NCI-H2171 (cell line): Measurements from ENCODE around the gene NLK.
"Not testable (repeated sequence)": the region's sequence is repeated elsewhere in the genome, so short reads cannot be mapped to it uniquely, and the experiment has no call there.

ENCODE experiments used
- DNase-seq: peaks from one replicate; lab custom pipeline; 2025; lab: John Stamatoyannopoulos, UW

NLK gene

DNA sequence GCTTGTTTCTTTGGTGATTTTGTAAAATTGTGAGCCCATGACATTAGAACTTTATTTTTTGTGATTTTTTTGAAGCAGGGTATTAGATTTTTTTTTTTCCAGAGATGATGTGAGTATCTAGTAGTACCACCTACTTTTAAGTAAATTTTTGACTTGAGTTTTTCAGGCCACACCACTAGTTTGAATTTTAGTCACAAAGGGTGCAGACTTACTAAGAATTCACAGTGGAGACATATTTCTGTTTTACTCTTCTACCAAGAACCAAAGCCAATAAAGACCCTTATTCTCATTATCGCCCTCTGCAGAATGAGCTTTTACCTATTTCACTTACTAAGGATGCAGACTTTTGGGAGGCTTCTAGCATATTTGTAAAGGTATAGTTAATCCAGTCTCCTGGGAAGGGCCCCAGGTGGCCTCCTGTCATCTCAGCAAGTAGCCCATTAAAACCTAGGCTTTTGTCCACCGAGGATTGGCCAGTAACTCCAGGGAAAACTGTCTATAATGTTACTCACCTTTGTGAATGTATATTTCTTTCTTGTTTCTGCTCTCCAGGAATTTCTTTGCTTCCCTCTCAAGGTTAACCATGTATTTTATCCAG, 30.6 kb downstream of the NLK start:
- DNase-seq: no peak

DNA sequence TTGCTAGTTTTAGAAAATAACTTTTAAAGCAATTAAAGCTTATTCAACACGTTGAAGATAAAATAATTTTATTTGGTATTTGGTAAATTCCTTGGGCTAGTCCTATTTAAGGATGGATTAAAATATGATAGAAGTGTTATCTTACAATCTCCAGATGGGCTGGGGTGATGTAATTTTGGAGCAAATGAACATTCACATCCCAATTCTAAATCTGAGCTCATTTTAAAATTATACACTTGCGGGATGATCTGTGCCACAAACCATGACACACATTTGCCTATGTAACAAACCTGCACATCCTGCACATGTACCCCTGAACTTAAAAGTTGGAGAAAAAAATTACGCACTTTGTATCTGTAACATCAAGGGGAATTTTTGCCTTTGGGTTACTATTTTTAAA, 31.5 kb downstream of the NLK start:
- no peak for DNase-seq

DNA sequence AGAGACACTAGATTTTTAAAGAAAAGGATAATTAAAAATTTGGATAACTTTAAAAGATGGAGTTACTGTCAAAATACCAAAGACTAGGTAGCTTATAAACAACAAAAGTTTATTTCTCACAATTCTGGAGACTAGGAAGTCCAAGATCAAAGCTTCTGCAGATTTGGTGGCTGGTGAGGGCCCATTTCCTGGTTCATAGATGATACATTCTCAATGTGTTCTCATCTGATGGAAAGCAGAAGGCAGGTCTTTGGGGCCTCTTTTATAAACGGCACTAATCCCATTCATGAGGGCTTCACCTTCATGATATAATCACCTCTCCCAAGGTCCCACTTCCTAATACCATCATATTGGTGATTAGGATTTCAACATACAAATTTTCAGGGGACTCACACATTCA, 33.7 kb downstream of the NLK start:
- DNase-seq: no peak

DNA sequence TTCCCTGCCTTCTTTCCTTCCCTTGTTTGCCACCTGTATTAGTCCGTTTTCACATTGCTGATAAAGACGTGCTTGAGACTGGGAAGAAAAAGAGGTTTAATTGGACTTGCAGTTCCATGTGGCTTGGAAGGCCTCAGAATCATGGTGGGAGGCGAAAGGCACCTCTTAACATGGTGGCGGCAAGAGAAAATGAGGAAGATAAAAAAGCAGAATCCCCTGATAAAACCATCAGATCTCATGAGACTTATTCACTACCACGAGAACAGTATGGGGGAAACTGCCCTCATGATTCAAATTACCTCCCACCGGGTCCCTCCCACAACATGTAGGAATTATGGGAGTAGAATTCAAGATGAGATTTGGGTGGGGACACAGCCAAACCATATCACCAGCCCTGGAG, 34.7 kb downstream of the NLK start:
- not testable (repeated sequence) for DNase-seq

DNA sequence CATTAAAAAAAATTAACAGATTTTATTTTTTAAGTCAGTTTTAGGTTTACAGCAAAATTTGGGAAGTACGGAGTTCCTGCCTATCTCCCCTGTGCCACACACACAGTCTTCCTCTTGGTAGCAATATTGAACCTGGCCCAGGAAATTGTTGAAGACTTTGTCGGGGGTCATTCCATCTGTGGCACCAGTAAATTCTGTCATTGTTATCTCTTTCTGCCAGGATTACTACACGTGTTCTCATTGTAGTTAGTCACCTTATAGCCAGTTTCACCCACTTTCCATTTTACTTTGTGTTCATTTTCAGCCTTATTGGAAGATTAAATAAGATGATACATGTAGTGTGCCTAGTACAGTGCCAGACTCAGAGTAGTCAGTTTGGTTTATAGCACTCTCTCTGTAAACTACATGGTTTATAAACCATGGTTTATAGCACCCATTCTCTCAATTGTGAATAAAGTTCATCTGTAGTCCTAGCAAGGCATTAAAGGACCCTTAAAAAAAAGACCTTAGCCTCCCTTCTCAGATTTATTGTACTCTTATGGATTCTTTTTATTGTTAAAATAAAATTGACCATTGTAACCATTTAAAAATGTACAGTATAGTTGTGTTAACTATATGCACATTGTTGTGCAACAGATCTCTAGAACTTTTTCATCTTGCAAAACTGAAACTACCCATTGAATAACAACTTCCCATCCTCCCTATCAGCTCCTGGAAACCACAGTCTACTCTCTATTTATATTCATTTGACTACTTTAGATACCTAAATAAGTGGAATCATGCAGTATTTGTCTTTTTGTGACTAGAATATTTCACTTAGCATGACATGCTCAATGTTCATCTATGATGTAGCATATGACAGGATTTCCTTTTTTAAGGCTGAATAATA, 36.1 kb downstream of the NLK start:
- DNase-seq: no peak

DNA sequence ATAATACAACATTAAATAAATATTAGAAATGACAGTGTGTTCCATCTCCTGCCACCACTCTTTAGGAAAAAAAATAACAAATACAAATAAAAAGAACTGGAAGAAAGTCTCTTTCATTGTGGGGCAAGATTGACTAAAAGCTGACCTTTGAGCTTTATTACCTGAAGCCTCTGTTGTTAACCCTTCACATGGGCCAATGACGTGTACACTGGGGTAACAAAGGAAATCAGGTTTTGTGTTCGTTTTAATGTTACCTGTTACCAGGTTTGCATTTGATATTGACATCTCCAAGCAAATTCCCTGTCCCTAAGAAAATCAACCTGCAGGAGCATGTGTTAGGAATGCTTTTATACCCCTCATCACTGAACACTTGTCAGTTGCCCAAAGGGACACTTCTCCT, 39.0 kb downstream of the NLK start:
- no peak for DNase-seq

DNA sequence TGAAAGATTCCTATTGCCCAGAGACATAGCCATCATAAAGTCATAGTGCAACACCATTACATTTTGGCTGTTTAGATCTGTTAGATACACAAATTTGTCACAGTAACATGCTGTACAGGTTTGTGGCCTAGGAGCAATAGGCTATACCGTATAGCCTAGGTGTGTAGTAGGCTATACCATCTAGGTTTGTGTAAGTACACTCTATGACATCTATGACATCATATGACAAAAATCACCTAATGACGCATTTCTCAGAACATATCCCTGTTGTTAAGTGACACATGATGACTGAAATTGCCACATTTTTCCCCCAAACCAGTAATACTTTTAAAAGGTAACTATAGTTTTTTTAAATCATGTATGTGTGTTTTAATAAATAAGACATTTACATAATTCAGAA, 43.3 kb downstream of the NLK start:
- no peak for DNase-seq

DNA sequence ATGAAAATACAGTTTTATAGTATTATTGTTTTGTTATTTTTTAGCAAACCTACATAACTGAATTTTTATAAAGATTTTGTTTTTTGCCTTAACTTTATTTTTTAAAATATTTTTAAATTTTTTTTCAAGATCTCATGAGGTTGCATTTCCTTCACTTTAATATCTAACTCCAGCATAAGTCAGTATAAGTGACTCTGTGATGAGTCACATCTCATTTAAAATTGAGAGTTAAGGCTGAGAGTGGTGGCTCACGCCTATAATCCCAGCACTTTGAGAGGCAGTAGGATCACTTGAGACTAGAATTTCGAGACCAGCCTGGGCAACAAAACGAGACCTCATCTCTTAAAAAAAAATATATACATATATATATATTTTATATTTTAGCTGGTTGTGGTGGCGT, 44.0 kb downstream of the NLK start:
- DNase-seq: no peak

DNA sequence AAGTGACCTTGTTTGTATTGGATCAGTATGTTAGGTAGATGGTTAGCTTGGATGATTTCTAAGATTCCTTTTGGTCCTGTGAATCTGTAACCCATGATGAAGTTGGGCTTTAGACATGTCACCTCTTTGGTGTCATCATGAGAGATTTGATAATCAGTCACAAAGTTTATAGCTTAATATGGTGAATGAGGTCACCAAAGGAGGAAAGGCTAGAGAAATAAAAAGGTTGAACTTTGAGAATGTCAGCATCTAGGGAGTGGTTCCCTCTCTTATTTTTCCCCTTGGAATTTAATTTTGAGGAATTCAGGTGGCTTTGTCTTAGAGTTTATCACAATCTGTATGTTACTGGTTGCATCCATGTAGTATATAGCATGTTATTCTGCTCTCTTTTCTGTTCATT, 45.3 kb downstream of the NLK start:
- DNase-seq: no peak

DNA sequence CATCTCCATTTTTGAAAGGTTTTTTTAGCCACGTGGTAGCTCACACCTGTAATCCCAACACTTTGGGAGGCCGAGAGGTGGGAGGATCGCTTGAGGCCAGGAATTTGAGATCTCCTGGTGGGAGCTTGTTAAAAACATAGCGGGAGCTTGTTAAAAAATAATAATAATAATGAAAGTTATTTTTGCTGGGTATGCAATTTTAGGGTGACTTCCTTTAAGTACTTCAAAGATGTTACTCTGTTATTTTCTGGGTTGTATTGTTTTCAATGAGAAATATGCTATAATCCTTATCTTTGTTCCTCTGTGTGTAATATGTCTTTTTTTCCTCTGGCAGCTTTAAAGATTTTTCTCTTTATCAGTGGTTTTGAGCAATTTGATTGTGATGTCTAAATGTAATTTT, 48.1 kb downstream of the NLK start:
- DNase-seq: no peak

DNA sequence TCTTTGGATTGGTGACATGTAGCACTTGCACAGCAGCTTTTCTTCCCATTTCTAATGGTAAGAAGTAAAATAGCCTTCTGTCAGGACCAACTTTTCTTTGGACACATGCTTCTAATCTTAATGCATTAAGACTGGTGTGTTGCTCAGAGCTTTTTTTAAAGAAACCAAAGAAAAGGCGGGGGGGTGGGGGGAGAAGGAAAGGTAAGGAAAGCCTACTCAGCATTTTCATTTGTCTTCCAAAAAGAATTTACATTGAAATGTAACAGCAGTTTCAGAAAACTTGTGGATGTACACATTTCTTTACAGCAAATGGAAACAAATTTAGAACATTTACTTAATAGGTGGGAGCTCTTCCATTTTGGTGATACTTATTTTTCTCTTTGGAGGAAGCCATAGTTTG, 49.6 kb downstream of the NLK start:
- DNase-seq: no peak

DNA sequence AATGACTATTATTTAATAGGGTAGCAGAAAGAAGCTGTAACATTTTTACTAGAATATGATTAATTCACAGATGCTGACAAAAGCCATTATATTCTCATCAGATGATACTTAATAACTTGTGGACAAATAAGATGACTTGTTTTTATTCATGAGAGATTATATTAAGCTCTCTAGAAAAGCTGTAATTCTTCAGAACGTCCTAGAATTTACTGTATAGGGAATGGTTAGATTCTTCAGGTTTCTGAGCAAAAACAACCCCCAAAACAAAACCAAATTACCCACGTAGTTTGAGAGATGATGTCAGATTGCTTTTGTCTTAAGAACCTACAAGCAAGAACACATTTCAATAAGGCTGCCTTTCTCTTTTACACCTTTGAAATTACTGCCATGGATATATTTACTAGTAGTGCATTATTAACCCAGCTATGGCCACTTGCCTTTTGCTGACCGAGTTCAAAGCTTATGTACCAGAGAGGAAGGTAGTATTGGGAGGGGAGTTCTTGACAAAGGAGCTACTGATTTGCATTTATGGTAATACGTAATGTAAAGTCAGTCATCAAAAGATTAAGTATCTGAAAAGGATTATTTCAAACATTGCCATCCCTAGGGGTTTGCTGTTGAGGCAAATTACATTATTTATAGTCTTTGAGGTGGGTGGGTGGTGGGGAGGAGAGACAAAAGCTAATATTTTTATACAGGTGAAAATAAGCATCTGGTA, 51.7 kb downstream of the NLK start:
- DNase-seq: no peak

DNA sequence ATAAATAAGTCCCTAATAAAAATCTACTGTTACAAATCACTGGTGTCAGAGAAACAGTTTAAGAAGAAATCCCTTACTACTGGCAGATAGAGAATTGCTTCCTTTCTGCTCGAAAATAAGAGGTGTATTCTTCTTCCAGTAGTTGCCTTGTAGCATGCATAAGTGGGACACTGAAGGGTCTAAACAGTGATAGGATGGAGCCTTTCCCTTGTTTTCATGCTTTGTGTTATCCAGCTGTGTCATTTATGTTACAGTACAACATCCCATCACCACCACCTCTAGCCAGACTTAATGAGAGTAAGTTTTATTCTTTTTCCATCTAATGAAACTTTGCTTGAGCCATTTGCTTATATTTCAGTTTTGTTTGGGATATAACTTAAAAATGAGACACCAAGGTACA, 54.3 kb downstream of the NLK start:
- DNase-seq: no peak

DNA sequence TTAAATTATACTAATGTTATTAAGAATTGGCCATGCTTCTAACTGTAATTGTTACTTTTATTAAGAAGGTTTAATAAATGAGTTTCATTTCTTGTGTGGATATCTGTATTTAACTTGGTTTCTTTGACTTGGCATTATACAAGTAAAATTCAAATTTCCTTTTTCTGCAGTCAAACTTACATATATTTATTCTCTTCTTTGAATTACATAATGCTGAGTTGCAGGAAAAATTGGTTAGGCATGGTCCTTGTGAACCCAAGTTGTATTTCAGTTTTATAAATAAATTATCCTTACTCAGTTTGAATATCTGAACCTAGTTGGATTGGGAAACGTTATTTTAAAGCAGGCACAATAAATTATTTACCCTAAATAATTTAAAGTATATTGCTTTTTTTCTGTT, 54.8 kb downstream of the NLK start:
- DNase-seq: no peak

DNA sequence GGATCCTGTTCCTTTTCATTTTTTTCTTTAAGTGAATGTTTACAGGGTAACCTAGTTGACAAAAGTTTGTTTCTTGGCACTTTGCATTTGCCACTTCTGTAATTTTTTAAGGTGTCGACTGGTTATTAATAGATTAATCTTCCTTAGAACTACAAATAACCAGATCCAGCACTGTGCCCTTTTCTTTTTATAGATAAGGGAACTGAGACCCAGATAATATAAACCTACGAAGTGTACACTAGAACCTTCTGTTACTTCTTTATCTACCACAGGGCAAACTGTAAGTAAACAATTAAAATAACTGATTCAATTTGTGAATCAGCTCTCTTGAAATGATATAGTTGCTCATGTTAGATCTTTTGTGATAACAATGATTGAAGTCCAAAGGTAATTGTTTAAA, 55.4 kb downstream of the NLK start:
- DNase-seq: no peak

DNA sequence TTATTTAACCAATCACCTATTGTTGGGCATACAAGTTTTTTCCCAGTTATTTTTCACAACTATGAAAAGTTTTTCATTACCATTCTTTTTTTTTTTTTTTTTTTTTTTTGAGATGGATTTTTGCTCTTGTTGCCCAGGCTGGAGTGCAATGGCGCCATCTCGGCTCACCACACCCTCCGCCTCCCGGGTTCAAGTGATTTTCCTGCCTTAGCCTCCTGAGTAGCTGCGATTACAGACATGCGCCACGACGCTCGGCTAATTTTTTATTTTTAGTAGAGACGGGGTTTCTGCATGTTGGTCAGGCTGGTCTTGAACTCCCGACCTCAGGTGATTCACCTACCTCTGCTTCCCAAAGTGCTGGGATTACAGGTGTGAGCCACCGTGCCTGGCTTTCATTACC, 56.1 kb downstream of the NLK start:
- DNase-seq: not testable (repeated sequence)

DNA sequence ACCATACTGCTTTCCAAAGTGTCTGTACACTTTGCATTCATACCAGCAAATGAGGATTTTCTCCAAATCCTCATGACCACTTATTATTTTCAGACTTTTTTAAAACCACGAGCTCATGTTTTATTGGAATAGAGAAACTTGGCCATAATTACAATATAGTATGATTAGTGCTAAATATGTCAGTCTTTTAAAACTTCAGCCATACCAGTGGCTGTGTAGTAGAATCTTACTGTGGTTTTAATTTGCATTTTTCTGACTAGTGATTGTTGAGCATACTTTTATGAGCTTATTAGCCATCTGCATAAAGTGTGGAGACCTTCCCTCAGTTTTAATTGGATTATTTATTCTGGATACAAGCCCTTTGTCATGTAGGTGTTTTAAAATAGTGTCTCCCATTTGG, 57.8 kb downstream of the NLK start:
- DNase-seq: no peak

DNA sequence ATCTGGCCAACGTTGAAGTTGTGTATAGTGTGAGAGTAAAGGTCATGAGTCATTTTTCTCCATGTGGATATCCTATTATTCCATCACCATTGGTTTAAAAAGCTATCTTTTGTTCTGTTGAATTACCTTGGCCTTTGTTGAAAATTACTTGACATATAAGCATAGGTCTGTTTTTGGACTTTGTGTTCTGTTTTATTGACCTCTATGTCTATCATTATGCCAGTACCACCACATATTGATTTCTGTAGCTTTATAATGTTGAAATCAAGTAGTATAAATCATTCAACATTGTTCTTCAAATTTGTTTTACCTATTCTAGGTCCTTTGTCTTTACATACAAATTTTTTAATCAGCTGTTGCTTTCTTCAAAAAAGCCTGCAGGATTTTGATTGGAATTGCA, 58.5 kb downstream of the NLK start:
- DNase-seq: no peak

DNA sequence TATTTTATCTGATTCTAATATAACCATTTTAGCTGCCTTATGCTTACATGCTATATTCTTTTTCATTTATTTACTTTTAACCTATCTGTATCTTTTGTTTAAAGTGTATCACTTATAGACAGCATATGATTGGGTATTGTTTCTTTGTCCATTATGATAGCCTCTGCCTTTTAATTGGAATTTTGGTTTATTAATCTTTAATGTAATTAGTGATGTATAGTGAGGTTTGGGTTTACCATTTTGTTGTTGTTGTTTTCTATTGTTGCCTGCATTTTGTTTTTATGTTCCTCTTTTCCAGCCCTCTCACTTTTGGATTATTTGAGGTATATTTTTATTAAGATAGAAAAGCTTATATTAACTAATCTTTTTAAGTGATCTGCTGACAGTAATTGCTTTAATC, 59.4 kb downstream of the NLK start:
- no peak for DNase-seq

DNA sequence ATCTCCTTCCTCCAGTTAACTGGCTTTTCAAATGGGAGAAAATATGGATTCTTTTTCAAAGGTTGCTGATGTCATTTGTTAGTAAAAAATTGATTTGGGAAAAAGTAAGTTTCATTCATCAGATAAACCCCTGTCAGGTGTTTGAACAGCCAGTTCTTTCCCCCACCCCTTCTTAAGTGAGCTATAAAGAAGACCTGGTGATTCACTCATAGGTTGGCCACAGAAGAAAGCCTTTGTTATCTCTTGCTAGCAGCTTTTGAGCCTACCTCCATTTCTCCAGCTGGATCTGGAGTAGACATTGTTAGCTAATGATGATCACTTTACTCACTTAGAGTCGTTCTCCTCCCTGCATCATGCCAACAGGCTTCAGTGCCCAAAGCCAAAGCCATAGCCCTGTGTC, 63.0 kb downstream of the NLK start:
- no peak for DNase-seq

DNA sequence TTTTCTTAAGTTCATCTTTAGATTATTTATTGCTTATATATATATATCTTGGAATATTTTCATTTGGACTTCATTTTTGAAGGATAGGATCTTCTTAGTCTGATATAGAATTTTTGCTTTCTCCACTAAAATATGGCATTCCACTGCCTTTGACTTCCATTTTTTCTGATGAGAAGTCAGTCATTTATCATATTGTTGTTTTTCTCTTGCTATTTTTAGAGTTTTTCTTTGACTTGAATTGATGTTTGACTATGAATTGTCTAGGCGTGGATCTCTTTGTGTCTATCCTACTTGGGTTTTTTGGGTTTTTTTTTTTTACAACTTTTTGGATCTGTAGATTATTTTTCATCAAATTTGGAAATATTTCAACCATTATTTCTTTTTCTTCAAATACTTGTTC, 67.7 kb downstream of the NLK start:
- DNase-seq: no peak

DNA sequence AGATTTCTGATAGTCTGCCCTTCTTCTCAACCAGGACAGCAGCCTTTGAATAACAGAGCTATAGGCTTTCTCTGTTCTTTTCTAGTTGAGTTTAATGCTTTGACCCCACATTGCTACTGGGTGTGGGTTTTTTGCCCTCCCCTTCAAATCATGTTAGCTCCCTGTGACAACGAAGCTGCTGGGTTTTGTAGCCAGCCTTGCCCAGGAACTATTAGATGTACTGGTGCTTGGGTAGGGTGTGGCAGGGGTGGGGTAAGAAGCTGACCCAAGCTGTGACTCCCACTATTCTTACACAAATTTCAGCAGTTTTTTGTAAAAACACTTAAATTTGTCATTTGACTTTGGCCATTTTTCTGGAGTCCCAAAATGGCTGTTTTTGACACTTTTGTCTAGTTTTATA, 69.7 kb downstream of the NLK start:
- no peak for DNase-seq

DNA sequence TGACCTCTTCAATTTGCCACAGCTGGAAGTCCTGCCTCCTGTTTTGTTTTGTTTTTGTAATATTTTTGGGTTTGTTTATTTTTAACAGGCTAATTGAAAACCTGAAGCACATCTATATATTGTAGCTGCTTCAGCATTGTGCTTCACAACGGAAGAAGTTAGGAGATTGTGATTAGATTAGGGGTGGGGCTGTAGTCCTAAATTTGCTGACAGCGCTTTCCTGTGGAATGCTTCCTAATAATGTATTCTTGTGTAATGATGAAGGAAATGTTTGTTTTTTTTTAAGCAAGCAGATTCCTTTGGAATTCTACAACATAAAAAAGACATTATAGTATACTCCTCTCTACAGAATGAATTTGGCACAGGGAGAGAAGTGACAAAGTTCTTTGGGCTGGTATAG, 70.1 kb downstream of the NLK start:
- DNase-seq: no peak
